Right lobe of liver (tissue), 4 donors: ENCODE data around the gene EGFL8.

Experiments
- CTCF ChIP-seq, 4 donors: fragments of 200-600 bp in 3 of 4; fragments of 450-650 bp in 1 of 4; IDR thresholded peaks; one replicate each; pipeline versions ENCODE4 v1.5.1 to v1.8.0; 2016 to 2022; ENCODE audit warnings: antibody characterized with exemption in 4 of 4, mild to moderate bottlenecking in 2 of 4
- POLR2A ChIP-seq: fragments of 450-650 bp; IDR thresholded peaks from one replicate; pipeline ENCODE4 v1.6.1; 2017; ENCODE audit warnings: antibody characterized with exemption, mild to moderate bottlenecking
- donor health status: DM: no; HTN: no; CAD: no.
- donor health status: DM: no; HTN: no; CAD: no.
- donor health status: DM: no; HTN: yes; CAD: no.

- no peak for TF ChIP-seq CTCF (IDR thresholded peaks at IDR 0.05)
- TF ChIP-seq POLR2A, result no peak
These were observed 37.0 kb upstream of the EGFL8 start for GRCh38 chr6:32127409-32127716.
